Measurements from ENCODE around the gene GBP2.

DNA sequence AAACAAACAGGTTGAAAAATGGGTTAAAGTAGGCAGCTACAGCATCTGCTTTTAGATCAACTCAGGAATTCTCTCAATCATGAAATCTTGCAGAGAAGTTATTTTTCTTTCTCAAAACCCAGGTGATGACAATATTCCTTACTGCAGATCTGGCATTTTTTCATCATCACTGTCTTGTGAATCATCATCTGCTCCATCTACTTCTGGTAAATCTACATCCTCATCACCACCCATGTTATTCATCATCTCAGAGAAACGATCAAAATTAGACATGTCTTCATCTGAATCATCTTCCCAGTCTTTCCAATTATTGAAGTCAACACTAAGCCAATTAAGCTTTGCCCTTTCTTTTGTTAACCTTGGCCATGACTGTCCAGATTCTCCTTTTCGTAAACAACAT is 21.8 kb downstream of the GBP2 start:
- TF ChIP-seq POLR2A (IDR thresholded peaks at IDR 0.05; ENCODE audit: low read depth, low read length) = no peak
- TF ChIP-seq POLR2AphosphoS5 (IDR thresholded peaks at IDR 0.05; ENCODE audit: low read depth, low read length) = no peak
- TF ChIP-seq TAF1 (IDR thresholded peaks at IDR 0.05; ENCODE audit: borderline replicate concordance, low read depth, low read length) = no peak

Measured in GM12892 (cell line).